Tibial artery (tissue), 4 donors: ENCODE results near the gene CACNA1C.

Experiments used
- DNase-seq, 2 donors: peaks; one replicate each; pipeline ENCODE4 v3.0.0-alpha.2; 2019
- H3K27ac ChIP-seq, 2 donors: fragments of 200-600 bp; sonication (generic) in 1 of 2; 1 replicate in 1 of 2; 2 replicates in 1 of 2; pipeline ENCODE4 v1.5.1; 2018 to 2019; ENCODE audit warnings: mild to moderate bottlenecking in 1 of 2
- H3K27me3 ChIP-seq, 2 donors: fragments of 200-600 bp; sonication (generic) in 1 of 2; one replicate each; pipeline versions ENCODE4 v1.5.1 to v1.6.0; 2016 to 2019
- H3K36me3 ChIP-seq, 3 donors: fragments of 200-600 bp; sonication (generic) in 2 of 3; one replicate each; pipeline ENCODE4 v1.5.1; 2016 to 2019; ENCODE audit warnings: mild to moderate bottlenecking in 2 of 3
- H3K4me1 ChIP-seq, 4 donors: fragments of 200-600 bp; sonication (generic) in 2 of 4; 1 replicate in 3 of 4; 2 replicates in 1 of 4; pipeline ENCODE4 v1.5.1; 2016 to 2019
- H3K4me3 ChIP-seq, 2 donors: fragments of 200-600 bp; sonication (generic) in 1 of 2; 1 replicate in 1 of 2; 2 replicates in 1 of 2; pipeline ENCODE4 v1.5.1; 2018 to 2019; ENCODE audit warnings: mild to moderate bottlenecking in 2 of 2
- H3K9me3 ChIP-seq, 3 donors: fragments of 200-600 bp; sonication (generic) in 1 of 3; one replicate each; pipeline ENCODE4 v1.5.1; 2016 to 2019
- CTCF ChIP-seq, 2 experiments: fragments of 200-600 bp in 1 of 2; fragments of 450-650 bp in 1 of 2; IDR thresholded peaks; one replicate each; pipeline ENCODE4 v1.5.1; 2017 to 2019; ENCODE audit warnings: antibody characterized with exemption in 2 of 2, mild to moderate bottlenecking in 1 of 2, moderate library complexity in 1 of 2
- intact Hi-C: fragments of 100-400 bp; cut with DNase I; formaldehyde crosslinking; loops from one replicate; pipeline ENCODE4 v1.15.0; 2023; ENCODE audit warnings: low total_unique reads

CACNA1C gene

GRCh38 chr12:2627076-2627834, 574.5 kb downstream of the CACNA1C start:
- TF ChIP-seq CTCF (IDR thresholded peaks at IDR 0.05), result no peak
- Histone ChIP-seq H3K27me3 (no peaks in the 10 kb centered on the region), H3K27ac (no peak overlapping the region), H3K4me1 (peaks cover 0 to 23% (median 11%) of the 10 kb centered on the region in 4 donors), H3K36me3 (peaks cover 15 to 58% (median 36%) of the 10 kb centered on the region in 3 donors), H3K9me3 (no peaks in the 10 kb centered on the region), H3K4me3 (no peak overlapping the region)
- no peak for DNase-seq
- intact Hi-C loops, result no loop called here

DNA sequence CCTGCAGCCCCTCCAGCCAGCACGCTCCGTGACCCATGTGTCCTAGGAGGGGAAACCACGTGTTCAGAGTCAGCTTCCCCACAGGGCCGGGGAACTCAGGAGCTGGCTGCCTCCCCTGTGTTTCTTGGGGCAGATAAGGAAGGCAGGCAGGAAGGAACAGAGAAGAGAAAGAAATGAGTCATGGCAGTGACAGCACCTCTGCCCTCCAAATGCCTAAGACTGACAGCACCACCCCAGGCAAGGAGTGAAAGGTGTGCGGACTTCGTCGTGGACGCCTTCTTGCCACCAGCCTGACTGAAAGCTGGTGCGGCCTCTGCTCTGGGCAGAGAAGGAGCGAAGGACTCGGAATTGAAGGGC, 575.0 kb downstream of the CACNA1C start:
- H3K36me3 ChIP-seq, result peaks cover 9 to 52% (median 35%) of the 10 kb centered on the region in 3 donors
- intact Hi-C loops, result no loop called here
- TF ChIP-seq CTCF (IDR thresholded peaks at IDR 0.05), result no peak

GRCh38 chr12:2628401-2628800, 575.6 kb downstream of the CACNA1C start:
- TF ChIP-seq CTCF (IDR thresholded peaks at IDR 0.05), result no peak
- Histone ChIP-seq H3K36me3 (peaks cover 4 to 50% (median 30%) of the 10 kb centered on the region in 3 donors), H3K4me3 (no peak overlapping the region), H3K27ac (no peak overlapping the region), H3K9me3 (no peaks in the 10 kb centered on the region), H3K4me1 (peaks cover 0 to 23% (median 11%) of the 10 kb centered on the region in 4 donors), H3K27me3 (no peaks in the 10 kb centered on the region)
- intact Hi-C loops, result no loop called here
- no peak for DNase-seq

More for the DNA sequence above, 575.0 kb downstream of the CACNA1C start:
- Histone ChIP-seq H3K27ac (no peak overlapping the region), H3K4me3 (no peak overlapping the region), H3K9me3 (no peaks in the 10 kb centered on the region), H3K27me3 (no peaks in the 10 kb centered on the region), H3K4me1 (peaks cover 0 to 23% (median 11%) of the 10 kb centered on the region in 4 donors)
- DNase-seq, result no peak

DNA sequence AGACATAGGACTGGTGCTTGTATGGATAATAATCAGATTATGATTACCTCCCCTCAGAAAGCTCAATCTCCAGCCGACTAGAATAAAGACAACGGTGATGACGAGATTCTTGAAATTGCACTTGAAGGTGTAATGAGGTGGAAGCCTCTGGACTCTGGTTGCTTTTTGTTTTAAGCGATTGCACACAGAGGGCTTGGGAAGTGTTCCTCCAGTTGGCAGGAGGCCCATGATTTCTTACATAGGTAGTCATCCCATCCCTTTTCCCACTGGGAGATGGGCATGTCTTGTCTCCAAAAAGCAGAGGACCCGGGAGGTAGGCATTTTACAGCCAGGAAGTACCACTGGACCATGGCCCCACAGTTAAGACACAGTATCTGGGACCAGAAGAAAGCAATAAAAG, 576.3 kb downstream of the CACNA1C start:
- H3K36me3 ChIP-seq, result peaks cover 0 to 44% (median 23%) of the 10 kb centered on the region in 3 donors
- no peak for TF ChIP-seq CTCF (IDR thresholded peaks at IDR 0.05)
- peaks cover 0 to 23% (median 11%) of the 10 kb centered on the region in 4 donors for H3K4me1 ChIP-seq
- no peak for DNase-seq
- intact Hi-C loops, result no loop called here
- H3K27me3 ChIP-seq, result no peaks in the 10 kb centered on the region
- no peaks in the 10 kb centered on the region for H3K9me3 ChIP-seq
- no peak overlapping the region for H3K27ac ChIP-seq
- H3K4me3 ChIP-seq, result no peak overlapping the region

DNA sequence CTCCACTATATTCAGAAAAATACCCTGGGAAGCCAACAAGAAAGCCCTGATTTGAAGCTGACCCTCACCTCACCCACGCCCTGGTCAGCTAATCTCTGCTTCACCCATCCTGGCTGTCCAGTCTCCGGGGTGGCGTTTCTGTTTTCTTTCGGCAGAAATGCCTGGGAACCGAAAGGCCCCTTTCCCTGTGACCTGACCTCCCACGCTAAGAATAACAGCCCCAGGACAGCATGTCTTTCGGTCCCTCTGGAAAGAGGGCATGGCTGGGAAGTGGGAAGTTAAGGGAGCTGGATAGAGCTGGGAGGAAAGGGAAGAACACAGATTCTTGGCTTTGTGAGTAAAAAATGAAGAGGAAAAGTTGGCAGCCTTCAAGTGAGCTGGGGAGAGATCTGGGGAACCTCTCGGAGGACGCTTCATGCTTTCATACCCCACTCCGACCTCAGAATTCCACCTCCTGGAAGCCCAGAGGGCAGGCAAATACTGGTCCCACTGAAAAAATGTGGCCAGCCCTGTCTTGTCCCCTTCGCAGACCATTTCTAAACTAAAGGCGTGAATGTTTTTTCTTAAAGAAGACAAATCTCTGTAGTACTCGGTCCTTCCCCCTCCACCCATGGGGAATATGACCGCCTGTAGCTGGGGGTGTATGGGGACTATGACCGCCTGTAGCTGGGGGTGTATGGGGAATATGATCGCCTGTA, 579.0 kb downstream of the CACNA1C start:
- DNase-seq, result no peak
- no peaks in the 10 kb centered on the region for H3K27me3 ChIP-seq
- intact Hi-C loops, result no loop called here
- H3K27ac ChIP-seq, result peak overlapping the region; percentile 63 to 76
- H3K4me3 ChIP-seq, result no peak overlapping the region
- peaks cover 8 to 34% (median 19%) of the 10 kb centered on the region in 3 donors for H3K36me3 ChIP-seq
- peaks cover 0 to 37% (median 23%) of the 10 kb centered on the region in 4 donors for H3K4me1 ChIP-seq
- H3K9me3 ChIP-seq, result no peaks in the 10 kb centered on the region
- no peak for TF ChIP-seq CTCF (IDR thresholded peaks at IDR 0.05)
